Mesodermal cell (in vitro differentiated cells): Measurements from ENCODE around the gene C10orf90.

Experiments
- H3K27ac ChIP-seq: 2 replicates; pipeline ENCODE4 v1.7.0; 2013; ENCODE audit warnings: mild to moderate bottlenecking, low read depth, low read length, moderate library complexity; ENCODE audit not compliant: severe bottlenecking
- H3K36me3 ChIP-seq: 2 replicates; pipeline ENCODE4 v1.7.1; 2013; ENCODE audit warnings: mild to moderate bottlenecking, low read length, moderate library complexity; ENCODE audit not compliant: control insufficient read depth, insufficient read depth
- H3K4me1 ChIP-seq: one replicate; pipeline ENCODE4 v1.7.1; 2013; ENCODE audit warnings: mild to moderate bottlenecking, low read length; ENCODE audit not compliant: insufficient read depth, control insufficient read depth, poor library complexity, severe bottlenecking
- H3K4me3 ChIP-seq: 2 replicates; pipeline ENCODE4 v1.7.0; 2013; ENCODE audit warnings: low read length, control low read depth, mild to moderate bottlenecking; ENCODE audit not compliant: insufficient read depth, poor library complexity, severe bottlenecking; ENCODE audit errors: extremely low read depth
- H3K9me3 ChIP-seq: 2 replicates; pipeline ENCODE4 v1.7.1; 2013; ENCODE audit warnings: mild to moderate bottlenecking, low read length, moderate library complexity; ENCODE audit not compliant: control insufficient read depth
- WGBS, 2 experiments: methylation state at CpG; one replicate each; pipeline ENCODE4 v1.1.5; 2013; ENCODE audit warnings: missing lambda C conversion rate in 2 of 2; ENCODE audit not compliant: insufficient coverage in 2 of 2; 5-methylcytosine and 5-hydroxymethylcytosine counted together

The C10orf90 gene

DNA sequence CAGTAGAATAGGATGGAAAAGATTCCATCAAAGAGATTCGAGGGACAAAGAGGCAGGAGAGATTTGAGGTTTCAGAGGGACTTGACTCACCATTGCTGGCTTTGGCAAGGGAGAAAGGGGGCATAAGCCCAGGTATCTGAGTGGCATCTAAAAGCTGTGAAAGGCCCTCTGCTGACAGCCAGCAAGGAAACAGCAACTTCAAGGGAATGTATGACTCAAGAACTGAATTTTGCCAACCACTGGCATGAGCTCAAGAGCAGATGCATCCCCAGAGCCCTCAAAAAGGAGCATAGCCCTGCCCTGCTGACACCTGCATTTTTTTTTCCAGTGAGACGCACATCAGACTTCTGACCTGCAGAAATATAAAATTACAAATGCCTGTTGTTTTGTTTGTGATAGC, 262.7 kb downstream of the C10orf90 start:
- Histone ChIP-seq H3K27ac (no peak overlapping the region), H3K9me3 (no peaks in the 10 kb centered on the region), H3K36me3 (no peaks in the 10 kb centered on the region), H3K4me3 (no peak overlapping the region), H3K4me1 (peaks cover 10% of the 10 kb centered on the region)
- 85 to 92% methylated on average over 1 of the region's 2 CpGs for WGBS, 2 experiments

GRCh38 chr10:126405239-126405775, 265.2 kb downstream of the C10orf90 start:
- Histone ChIP-seq H3K4me3 (no peak overlapping the region), H3K9me3 (no peaks in the 10 kb centered on the region), H3K27ac (no peak overlapping the region), H3K36me3 (no peaks in the 10 kb centered on the region), H3K4me1 (peaks cover 10% of the 10 kb centered on the region)
- WGBS, 2 experiments = 77 to 79% methylated on average over 5 of the region's 6 CpGs

DNA sequence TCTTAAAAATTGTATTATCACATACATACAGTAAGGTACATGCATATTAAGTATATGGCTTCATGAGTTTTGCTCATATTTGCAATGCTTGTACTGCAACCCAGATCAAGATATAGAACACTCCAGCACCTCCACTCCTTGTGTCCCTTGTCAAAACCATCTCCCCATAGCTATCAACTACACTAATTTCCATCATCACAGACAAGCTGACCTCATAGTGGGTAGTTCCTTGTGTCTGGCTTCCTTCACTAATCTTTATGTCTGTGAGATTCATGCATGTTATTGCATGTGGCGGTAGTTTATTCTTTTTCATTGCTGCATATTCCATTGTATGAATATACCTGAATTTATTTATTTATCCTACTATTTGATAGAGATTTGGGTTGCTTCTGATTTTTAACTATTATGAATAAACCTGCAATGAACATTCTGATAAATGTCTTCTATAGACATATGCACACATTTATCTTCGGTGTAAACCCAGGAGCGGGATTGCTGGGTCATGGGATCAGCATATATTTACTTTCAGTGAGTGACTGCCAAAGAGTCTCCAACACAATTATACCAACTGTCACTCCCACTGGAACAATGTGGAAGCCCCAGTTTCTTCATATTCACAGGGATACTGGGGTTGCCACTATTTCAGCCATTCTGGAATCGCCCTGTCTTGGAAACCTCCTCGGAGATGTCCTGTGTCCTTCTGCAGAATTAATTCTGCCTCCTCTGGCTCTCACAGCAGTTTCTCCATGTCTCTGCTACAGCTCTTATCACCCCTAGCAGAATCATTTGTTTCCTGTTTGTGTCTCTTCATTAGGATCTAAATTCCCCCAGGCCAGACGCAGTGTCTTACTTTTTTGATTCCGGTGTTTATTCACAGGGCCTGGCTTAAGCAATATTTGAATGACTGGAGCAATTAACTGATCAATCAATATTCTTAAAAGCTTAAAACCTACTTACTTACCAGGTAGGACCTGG, 267.5 kb downstream of the C10orf90 start:
- peak overlapping the region; percentile 73 for H3K27ac ChIP-seq
- no peaks in the 10 kb centered on the region for H3K36me3 ChIP-seq
- H3K9me3 ChIP-seq = no peaks in the 10 kb centered on the region
- peaks cover 10% of the 10 kb centered on the region for H3K4me1 ChIP-seq
- no peak overlapping the region for H3K4me3 ChIP-seq
- WGBS, 2 experiments = 86 to 91% methylated on average over 3 to 4 of the region's 7 CpGs

DNA sequence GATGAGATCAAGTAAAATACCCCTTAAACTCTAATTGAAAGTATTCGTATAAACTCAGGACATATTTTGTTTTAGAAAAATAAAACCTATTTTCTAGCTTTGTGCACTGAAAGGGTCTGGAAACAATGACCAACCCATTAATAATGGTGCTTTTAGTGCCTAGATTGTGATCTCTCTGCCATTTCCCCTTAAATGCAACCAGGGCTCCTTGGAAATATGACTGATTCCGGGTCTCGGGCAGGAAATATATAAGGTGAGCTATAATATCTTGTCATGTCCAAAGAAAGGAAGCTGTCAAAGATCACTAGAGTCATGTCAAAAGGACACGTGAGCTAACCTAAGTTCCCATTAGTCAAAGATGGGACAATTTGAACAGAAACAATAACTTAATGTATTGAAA, 269.9 kb downstream of the C10orf90 start:
- no peak overlapping the region for H3K27ac ChIP-seq
- 95% methylated on average over 2 of the region's 4 CpGs; no CpG with 5 or more reads in 1 of the 2 experiments for WGBS, 2 experiments
- H3K9me3 ChIP-seq = peaks cover 3% of the 10 kb centered on the region
- no peaks in the 10 kb centered on the region for H3K36me3 ChIP-seq
- peaks cover 15% of the 10 kb centered on the region for H3K4me1 ChIP-seq
- no peak overlapping the region for H3K4me3 ChIP-seq

- H3K36me3 ChIP-seq = no peaks in the 10 kb centered on the region
- no peak overlapping the region for H3K4me3 ChIP-seq
- no peak overlapping the region for H3K27ac ChIP-seq
- H3K4me1 ChIP-seq = peaks cover 15% of the 10 kb centered on the region
- peaks cover 3% of the 10 kb centered on the region for H3K9me3 ChIP-seq
- 92 to 100% methylated on average over 1 to 2 of the region's 4 CpGs for WGBS, 2 experiments
Observed at GRCh38 chr10:126398924-126399323, 271.6 kb downstream of the C10orf90 start.

DNA sequence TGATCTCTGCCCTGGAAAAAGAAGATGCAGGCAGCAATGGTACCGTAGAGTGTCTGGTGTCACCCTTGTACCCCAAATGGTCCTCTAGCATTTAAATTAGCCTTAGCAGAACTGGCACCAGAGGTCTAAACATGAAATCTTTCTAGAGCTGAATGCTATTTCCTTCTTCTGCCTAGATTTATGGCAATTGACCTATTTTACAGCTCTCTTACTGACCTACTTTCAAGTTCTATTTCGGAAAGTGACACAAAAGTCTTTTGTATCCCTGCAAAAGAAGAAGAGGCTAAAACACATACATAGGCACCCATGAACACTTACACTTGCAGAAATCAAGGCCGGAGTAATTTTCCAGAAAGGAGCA, 272.1 kb downstream of the C10orf90 start:
- 77 to 82% methylated on average over 1 to 2 of the region's 3 CpGs for WGBS, 2 experiments
- H3K4me1 ChIP-seq = peaks cover 11% of the 10 kb centered on the region
- no peaks in the 10 kb centered on the region for H3K36me3 ChIP-seq
- H3K27ac ChIP-seq = peak overlapping the region; percentile 63
- peaks cover 8% of the 10 kb centered on the region for H3K9me3 ChIP-seq
- H3K4me3 ChIP-seq = no peak overlapping the region

DNA sequence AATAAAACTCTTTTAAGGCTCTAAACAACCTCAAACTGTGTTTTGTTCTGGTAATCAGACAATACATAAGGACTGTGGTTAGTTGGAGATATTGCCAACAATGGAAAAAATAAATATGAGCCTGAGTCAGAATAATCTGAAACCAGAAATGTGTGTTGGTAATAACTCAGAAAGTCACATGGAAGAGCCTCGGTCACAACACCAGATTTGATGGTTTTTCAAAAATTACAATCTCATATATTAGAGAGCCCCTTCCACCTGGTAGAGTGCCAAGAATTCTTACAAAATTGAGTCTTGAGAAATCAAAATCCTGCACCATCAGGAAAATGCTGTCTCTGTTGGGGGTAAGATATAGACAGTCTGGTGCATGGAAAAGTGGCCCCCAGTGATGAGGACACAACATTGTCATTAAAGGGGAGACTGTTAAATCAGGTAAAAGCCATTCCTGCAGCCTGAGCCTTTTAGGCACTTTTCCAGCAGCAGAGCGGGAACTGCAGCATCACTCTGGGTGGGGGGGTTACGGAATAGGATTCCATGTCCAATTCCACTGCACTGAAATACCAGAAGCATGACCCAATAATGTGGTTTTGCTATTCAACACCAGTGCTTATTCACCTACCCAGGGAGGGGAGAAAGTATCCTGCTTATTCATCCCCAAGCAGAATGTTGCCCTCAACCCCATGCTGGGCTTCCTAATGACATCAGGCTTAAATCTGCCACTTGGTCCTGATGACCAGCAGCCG, 272.7 kb downstream of the C10orf90 start:
- Histone ChIP-seq H3K4me3 (no peak overlapping the region), H3K4me1 (peaks cover 5% of the 10 kb centered on the region), H3K27ac (peak overlapping the region; percentile 63), H3K9me3 (peaks cover 13% of the 10 kb centered on the region), H3K36me3 (no peaks in the 10 kb centered on the region)
- 74 to 77% methylated on average over 3 to 4 of the region's 4 CpGs for WGBS, 2 experiments

- WGBS, 2 experiments = 94 to 100% methylated on average over 1 to 2 of the region's 3 CpGs
- Histone ChIP-seq H3K27ac (no peak overlapping the region), H3K4me3 (no peak overlapping the region), H3K9me3 (peaks cover 13% of the 10 kb centered on the region), H3K4me1 (peaks cover 7% of the 10 kb centered on the region), H3K36me3 (no peaks in the 10 kb centered on the region)
Observed at GRCh38 chr10:126397156-126397555, 273.3 kb downstream of the C10orf90 start.

DNA sequence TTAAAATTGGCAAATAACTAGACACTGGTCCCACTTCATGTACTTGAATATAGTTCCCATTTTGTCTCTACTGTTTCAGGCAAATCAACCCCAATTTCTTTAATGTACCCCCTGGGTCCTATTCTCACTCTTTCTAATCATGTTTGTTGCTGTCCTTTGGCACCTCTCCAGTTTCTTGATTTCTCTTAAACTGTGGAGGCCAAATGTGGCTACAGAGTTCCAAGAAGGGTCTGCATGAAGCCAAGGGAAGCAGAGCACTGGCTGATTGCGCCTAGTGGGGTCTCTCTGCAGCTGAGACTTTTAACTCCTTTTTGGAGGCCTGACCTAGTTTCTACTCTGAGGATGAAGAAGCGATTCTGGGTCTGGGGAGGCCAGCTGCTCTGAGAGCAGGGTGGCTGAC, 275.5 kb downstream of the C10orf90 start:
- WGBS, 2 experiments = 60 to 94% methylated on average over 1 to 2 of the region's 2 CpGs
- no peaks in the 10 kb centered on the region for H3K36me3 ChIP-seq

GRCh38 chr10:126393076-126393475, 277.4 kb downstream of the C10orf90 start:
- Histone ChIP-seq H3K36me3 (no peaks in the 10 kb centered on the region), H3K4me3 (no peak overlapping the region), H3K27ac (no peak overlapping the region), H3K9me3 (peaks cover 19% of the 10 kb centered on the region), H3K4me1 (peaks cover 20% of the 10 kb centered on the region)
- 100% methylated on average over 2 of the region's 4 CpGs; no CpG with 5 or more reads in 1 of the 2 experiments for WGBS, 2 experiments

More for the DNA sequence above, 275.5 kb downstream of the C10orf90 start:
- peaks cover 13% of the 10 kb centered on the region for H3K9me3 ChIP-seq
- no peak overlapping the region for H3K27ac ChIP-seq
- peaks cover 20% of the 10 kb centered on the region for H3K4me1 ChIP-seq
- H3K4me3 ChIP-seq = no peak overlapping the region
